ENCODE data around the gene MCM7. TPM values are rescaled to one million over a fixed set of nuclear protein-coding genes. Genes with fewer than 3 reads are reported as not detected.

Gene MCM7
- total and polyA plus RNA-seq, 10 of the 15 experiments (the other 5 are each of a cell fraction or from before 2014, with no cell fraction given): 183 to 383 (median 244) TPM

DNA sequence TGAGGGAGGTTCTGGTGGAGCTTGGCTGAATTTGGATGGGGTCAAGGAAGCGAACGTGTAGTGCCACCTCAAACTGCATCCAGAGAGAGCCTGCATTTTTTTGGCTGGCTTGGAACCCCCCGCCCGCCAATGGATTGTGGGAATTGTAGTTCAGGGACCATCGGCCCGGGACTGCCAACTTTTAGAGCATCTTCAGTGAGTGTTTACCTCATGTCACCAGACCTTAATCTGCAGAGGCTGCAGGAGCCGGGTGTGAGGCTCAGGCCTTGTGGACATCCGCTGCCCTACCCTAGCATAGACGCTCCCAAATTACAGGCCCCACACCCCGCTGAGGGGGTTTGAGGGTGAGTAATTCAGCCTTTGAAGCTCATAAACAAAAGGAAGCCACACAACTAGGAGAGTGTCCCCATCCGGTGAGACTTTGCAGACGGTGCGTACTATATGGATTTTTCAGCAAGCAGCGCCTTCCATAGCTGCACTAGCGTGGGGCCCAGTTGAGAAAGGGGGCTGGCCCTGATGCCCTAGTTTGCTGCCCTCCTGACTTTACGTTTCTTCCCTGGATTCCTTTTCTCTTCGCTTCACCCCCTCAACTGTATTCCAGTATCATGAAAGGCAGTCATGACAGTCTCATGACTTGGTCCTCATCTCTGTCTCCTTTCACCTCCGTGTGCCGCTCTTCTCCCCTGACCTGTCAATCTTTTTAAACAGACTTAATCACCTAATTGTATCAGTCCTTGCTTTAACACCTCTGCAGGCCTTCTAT lies 19.0 kb upstream of the MCM7 start (continued):
- TF ChIP-seq, protein P1, sequence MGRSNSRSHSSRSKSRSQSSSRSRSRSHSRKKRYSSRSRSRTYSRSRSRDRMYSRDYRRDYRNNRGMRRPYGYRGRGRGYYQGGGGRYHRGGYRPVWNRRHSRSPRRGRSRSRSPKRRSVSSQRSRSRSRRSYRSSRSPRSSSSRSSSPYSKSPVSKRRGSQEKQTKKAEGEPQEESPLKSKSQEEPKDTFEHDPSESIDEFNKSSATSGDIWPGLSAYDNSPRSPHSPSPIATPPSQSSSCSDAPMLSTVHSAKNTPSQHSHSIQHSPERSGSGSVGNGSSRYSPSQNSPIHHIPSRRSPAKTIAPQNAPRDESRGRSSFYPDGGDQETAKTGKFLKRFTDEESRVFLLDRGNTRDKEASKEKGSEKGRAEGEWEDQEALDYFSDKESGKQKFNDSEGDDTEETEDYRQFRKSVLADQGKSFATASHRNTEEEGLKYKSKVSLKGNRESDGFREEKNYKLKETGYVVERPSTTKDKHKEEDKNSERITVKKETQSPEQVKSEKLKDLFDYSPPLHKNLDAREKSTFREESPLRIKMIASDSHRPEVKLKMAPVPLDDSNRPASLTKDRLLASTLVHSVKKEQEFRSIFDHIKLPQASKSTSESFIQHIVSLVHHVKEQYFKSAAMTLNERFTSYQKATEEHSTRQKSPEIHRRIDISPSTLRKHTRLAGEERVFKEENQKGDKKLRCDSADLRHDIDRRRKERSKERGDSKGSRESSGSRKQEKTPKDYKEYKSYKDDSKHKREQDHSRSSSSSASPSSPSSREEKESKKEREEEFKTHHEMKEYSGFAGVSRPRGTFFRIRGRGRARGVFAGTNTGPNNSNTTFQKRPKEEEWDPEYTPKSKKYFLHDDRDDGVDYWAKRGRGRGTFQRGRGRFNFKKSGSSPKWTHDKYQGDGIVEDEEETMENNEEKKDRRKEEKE (IDR thresholded peaks at IDR 0.05): no peak
- TF ChIP-seq JUND (IDR thresholded peaks at IDR 0.05; ENCODE audit: low read depth, low read length) (no peak), TCF3 (IDR thresholded peaks at IDR 0.05; ENCODE audit: borderline replicate concordance, insufficient read depth, low read depth, low read length) (no peak), RAD51 (IDR thresholded peaks at IDR 0.05) (no peak), RB1 (IDR thresholded peaks at IDR 0.05; ENCODE audit: borderline replicate concordance) (no peak), POLR2A (IDR thresholded peaks at IDR 0.05; ENCODE audit: low read depth, low read length) (no peak; the same call in 1 of the 2 replicates), SRF (IDR thresholded peaks at IDR 0.05; ENCODE audit: low read depth in 2 of 2, low read length in 2 of 2) (no peak), CREB1 (IDR thresholded peaks at IDR 0.05; ENCODE audit: low read depth) (0 out of 2 replicates have a peak, but pooled peaks have one; percentile 20), CHD4 (IDR thresholded peaks at IDR 0.05) (no peak), MTA2 (IDR thresholded peaks at IDR 0.05; ENCODE audit: low read depth) (no peak), SMAD5 (IDR thresholded peaks at IDR 0.05; ENCODE audit: low read depth) (0 out of 2 replicates have a peak, but pooled peaks have one; percentile 35), MEF2B (IDR thresholded peaks at IDR 0.05; ENCODE audit: partially characterized antibody, poor library complexity, severe bottlenecking) (no peak), HCFC1 (IDR thresholded peaks at IDR 0.05; ENCODE audit: low read length) (peak; percentile 75), NFYB (IDR thresholded peaks at IDR 0.05; ENCODE audit: insufficient read depth, low read depth, low read length) (no peak), CREM (IDR thresholded peaks at IDR 0.05; ENCODE audit: low read depth) (peak; percentile 9; the same call in 1 of the 2 replicates), RCOR1 (conservative IDR thresholded peaks at IDR 0.05; ENCODE audit: low read depth, low read length) (no peak), NR2F1 (conservative IDR thresholded peaks at IDR 0.05) (no peak), ATF7 (IDR thresholded peaks at IDR 0.05; ENCODE audit: low read depth) (no peak), BHLHE40 (IDR thresholded peaks at IDR 0.05; ENCODE audit: borderline replicate concordance in 1 of 2, low read depth in 2 of 2, low read length in 1 of 2) (0 out of 4 replicates have a peak, but pooled peaks of 1 of the 2 experiments have one; percentile 54), GABPA (IDR thresholded peaks at IDR 0.05; ENCODE audit: low read depth) (no peak), ZNF274 (IDR thresholded peaks at IDR 0.05; ENCODE audit: insufficient read depth, insufficient read length) (no peak)
- TF ChIP-seq, protein P2, sequence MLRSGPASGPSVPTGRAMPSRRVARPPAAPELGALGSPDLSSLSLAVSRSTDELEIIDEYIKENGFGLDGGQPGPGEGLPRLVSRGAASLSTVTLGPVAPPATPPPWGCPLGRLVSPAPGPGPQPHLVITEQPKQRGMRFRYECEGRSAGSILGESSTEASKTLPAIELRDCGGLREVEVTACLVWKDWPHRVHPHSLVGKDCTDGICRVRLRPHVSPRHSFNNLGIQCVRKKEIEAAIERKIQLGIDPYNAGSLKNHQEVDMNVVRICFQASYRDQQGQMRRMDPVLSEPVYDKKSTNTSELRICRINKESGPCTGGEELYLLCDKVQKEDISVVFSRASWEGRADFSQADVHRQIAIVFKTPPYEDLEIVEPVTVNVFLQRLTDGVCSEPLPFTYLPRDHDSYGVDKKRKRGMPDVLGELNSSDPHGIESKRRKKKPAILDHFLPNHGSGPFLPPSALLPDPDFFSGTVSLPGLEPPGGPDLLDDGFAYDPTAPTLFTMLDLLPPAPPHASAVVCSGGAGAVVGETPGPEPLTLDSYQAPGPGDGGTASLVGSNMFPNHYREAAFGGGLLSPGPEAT (IDR thresholded peaks at IDR 0.05; ENCODE audit: low read depth): no peak
- TF ChIP-seq, protein P3, sequence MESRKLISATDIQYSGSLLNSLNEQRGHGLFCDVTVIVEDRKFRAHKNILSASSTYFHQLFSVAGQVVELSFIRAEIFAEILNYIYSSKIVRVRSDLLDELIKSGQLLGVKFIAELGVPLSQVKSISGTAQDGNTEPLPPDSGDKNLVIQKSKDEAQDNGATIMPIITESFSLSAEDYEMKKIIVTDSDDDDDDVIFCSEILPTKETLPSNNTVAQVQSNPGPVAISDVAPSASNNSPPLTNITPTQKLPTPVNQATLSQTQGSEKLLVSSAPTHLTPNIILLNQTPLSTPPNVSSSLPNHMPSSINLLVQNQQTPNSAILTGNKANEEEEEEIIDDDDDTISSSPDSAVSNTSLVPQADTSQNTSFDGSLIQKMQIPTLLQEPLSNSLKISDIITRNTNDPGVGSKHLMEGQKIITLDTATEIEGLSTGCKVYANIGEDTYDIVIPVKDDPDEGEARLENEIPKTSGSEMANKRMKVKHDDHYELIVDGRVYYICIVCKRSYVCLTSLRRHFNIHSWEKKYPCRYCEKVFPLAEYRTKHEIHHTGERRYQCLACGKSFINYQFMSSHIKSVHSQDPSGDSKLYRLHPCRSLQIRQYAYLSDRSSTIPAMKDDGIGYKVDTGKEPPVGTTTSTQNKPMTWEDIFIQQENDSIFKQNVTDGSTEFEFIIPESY (IDR thresholded peaks at IDR 0.05): no peak
- TF ChIP-seq, protein P4, sequence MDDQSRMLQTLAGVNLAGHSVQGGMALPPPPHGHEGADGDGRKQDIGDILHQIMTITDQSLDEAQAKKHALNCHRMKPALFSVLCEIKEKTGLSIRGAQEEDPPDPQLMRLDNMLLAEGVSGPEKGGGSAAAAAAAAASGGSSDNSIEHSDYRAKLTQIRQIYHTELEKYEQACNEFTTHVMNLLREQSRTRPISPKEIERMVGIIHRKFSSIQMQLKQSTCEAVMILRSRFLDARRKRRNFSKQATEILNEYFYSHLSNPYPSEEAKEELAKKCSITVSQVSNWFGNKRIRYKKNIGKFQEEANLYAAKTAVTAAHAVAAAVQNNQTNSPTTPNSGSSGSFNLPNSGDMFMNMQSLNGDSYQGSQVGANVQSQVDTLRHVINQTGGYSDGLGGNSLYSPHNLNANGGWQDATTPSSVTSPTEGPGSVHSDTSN (IDR thresholded peaks at IDR 0.05; ENCODE audit: insufficient replicate concordance, low read depth, low read length): no peak
